Caco-2 (cell line): ENCODE data around the gene PXMP4. TPM values are rescaled to one million over a fixed set of nuclear protein-coding genes. Genes with fewer than 3 reads are reported as not detected.
A peak's percentile ranks its signal among the peaks of the same experiment; 100 is the strongest.

ENCODE experiments used
- BruUV-seq: library from RNA; stranded (reverse); fragments of 400-500 nt; replicated peaks from 2 replicates; lab custom pipeline; 2021; lab: Mats Ljungman, UMichigan
- CTCF ChIA-PET: fragments of 300-600 bp; sonication (Branson Sonifier 250); formaldehyde crosslinking; loops from one replicate; lab custom pipeline; 2022; ENCODE audit warnings: antibody characterized with exemption; lab: Charles Lee
- POLR2A ChIA-PET: fragments of 300-600 bp; sonication (Branson Sonifier 250); formaldehyde crosslinking; loops from one replicate; lab custom pipeline; 2022; ENCODE audit warnings: antibody characterized with exemption; lab: Charles Lee
- DNase-seq, 2 experiments: peaks; one replicate each; pipeline versions ENCODE4 v3.0.0 to v3.0.0-alpha.2; 2020 to 2022
- H3K27me3 ChIP-seq: replicated peaks from 2 replicates; pipeline ENCODE4 v1.6.0; 2011; ENCODE audit warnings: low read length; ENCODE audit not compliant: control insufficient read depth, insufficient read depth
- H3K36me3 ChIP-seq: 2 replicates; pipeline ENCODE4 v1.5.1; 2011; ENCODE audit warnings: low read length; ENCODE audit not compliant: control insufficient read depth, insufficient read depth
- H3K4me1 ChIP-seq: fragments of 250-450 bp; sonication (Bioruptor Pico); 2 replicates; pipeline ENCODE4 v1.5.1; 2020; ENCODE audit warnings: mild to moderate bottlenecking
- H3K4me3 ChIP-seq: 2 replicates; pipeline ENCODE4 v1.5.1; 2011; ENCODE audit warnings: low read depth, mild to moderate bottlenecking, control low read depth, low read length
- H3K9me3 ChIP-seq: fragments of 250-450 bp; sonication (Bioruptor Pico); 2 replicates; pipeline ENCODE4 v1.5.1; 2020; ENCODE audit warnings: mild to moderate bottlenecking, moderate library complexity
- H3K27ac Mint-ChIP-seq: one replicate; pipeline ENCODE4 v1.8.0; 2022; ENCODE audit warnings: mixed read lengths; ENCODE audit not compliant: unreplicated experiment
- H3K27me3 Mint-ChIP-seq: one replicate; pipeline ENCODE4 v1.8.0; 2022; ENCODE audit warnings: mixed read lengths; ENCODE audit not compliant: insufficient read depth, unreplicated experiment
- H3K36me3 Mint-ChIP-seq: one replicate; pipeline ENCODE4 v1.8.0; 2022; ENCODE audit warnings: mild to moderate bottlenecking, mixed read lengths; ENCODE audit not compliant: insufficient read depth, unreplicated experiment
- H3K4me1 Mint-ChIP-seq: one replicate; pipeline ENCODE4 v1.8.0; 2022; ENCODE audit warnings: low read depth, mixed read lengths; ENCODE audit not compliant: unreplicated experiment
- H3K4me3 Mint-ChIP-seq: one replicate; pipeline ENCODE4 v1.8.0; 2022; ENCODE audit warnings: mild to moderate bottlenecking, moderate library complexity, mixed read lengths; ENCODE audit not compliant: unreplicated experiment
- H3K9me3 Mint-ChIP-seq: one replicate; pipeline ENCODE4 v1.8.0; 2022; ENCODE audit warnings: mixed read lengths; ENCODE audit not compliant: unreplicated experiment
- CTCF ChIP-seq, 2 experiments: fragments of 200-600 bp in 1 of 2; IDR thresholded peaks; 1 replicate in 1 of 2; 2 replicates in 1 of 2; pipeline versions ENCODE4 v1.5.1 to v1.8.0; 2011 to 2022; ENCODE audit warnings: antibody characterized with exemption in 1 of 2, control low read depth in 1 of 2, inconsistent platforms in 1 of 2, low read depth in 1 of 2, low read length in 1 of 2, mild to moderate bottlenecking in 1 of 2, moderate library complexity in 1 of 2; ENCODE audit not compliant: insufficient read depth in 1 of 2, severe bottlenecking in 1 of 2, unreplicated experiment in 1 of 2
- intact Hi-C: fragments of 100-400 bp; cut with micrococcal nuclease; formaldehyde crosslinking; loops from one replicate; pipeline ENCODE4 v1.10.0; 2022; ENCODE audit not compliant: unreplicated experiment
- total RNA-seq: library from RNA; stranded (reverse); gene quantifications from 2 replicates; pipeline ENCODE4 v1.2.3, GENCODE V29; 2022

PXMP4 gene
- total RNA-seq, 1 experiment from 2014 or later, result 39.5 TPM

DNA sequence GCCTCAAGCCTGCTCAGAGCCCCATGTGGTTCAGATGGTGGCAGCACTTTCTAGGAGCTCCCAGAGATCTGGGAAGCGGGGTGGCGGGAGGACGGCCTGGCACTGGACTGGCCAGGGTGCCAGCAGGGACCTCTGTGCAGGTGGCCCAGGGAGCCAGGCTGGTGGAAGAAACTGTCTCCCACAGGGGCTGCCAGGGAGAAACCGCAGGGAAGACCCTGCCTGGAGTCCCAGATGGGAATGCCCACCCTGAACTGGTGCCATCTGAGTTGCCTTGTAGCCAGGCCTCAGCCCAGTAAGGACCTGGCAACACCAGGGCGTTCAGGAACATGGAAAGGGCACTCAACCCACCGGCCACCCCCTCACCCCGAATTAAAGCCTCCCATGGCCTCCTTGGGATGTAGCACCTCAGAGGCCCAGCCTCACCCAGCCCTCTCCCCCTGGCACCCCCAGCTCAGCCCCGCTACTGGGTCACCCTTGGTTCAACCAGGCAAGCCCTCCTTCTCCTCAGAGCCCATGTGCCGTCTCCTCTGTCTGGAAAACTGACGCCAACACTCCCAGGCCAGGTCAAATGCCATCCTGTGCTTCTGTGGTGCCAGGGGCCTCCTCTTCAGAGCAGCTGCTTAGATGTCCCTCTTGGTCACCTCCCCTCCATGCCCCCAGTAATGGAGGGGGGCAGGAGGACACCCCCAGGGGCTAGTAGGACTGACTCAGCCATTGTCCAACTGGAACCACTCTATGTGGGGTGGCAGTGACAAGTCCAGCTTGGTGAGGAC is 63.9 kb downstream of the PXMP4 start:
- no peak for TF ChIP-seq CTCF (IDR thresholded peaks at IDR 0.05; ENCODE audit: insufficient read depth in 1 of 2, low read depth in 1 of 2, low read length in 1 of 2, severe bottlenecking in 1 of 2, unreplicated experiment in 1 of 2)
- POLR2A ChIA-PET, result interaction anchor here (1.1 kb wide), 1 partner anchor 10 kb away, joined by 4 read pairs; no protein-coding TSS in a partner anchor
- H3K36me3 ChIP-seq, result 0 out of 2 replicates have a peak, but pooled peaks cover 1% of the 10 kb centered on the region
- Mint-ChIP-seq H3K27me3 (no peaks in the 10 kb centered on the region), H3K4me3 (no peak overlapping the region), H3K36me3 (peaks cover 84% of the 10 kb centered on the region), H3K27ac (no peak overlapping the region), H3K4me1 (peaks cover 25% of the 10 kb centered on the region), H3K9me3 (no peaks in the 10 kb centered on the region)
- H3K4me3 ChIP-seq, result no peak overlapping the region
- peaks cover 27% of the 10 kb centered on the region for H3K4me1 ChIP-seq
- CTCF ChIA-PET, result interaction anchor here (5.2 to 6.5 kb wide), 2 partner anchors 10 to 199 kb away, joined by 72 to 127 read pairs; partner anchors contain the start of gene ACTL10
- no peak for DNase-seq
- H3K27me3 ChIP-seq, result no peaks in the 10 kb centered on the region
- intact Hi-C loops, result no loop called here
- H3K9me3 ChIP-seq, result no peaks in the 10 kb centered on the region
- BruUV-seq, result no TSS peak

- POLR2A ChIA-PET, result interaction anchor here (1.9 to 2.8 kb wide), 3 partner anchors 8 to 166 kb away, joined by 7 to 28 read pairs (median 26); partner anchors contain the start of genes ACTL10 and CBFA2T2
- intact Hi-C loops, result no loop called here
These were observed 64.9 kb downstream of the PXMP4 start for GRCh38 chr20:33655164-33655563.

More at GRCh38 chr20:33655164-33655563, 64.9 kb downstream of the PXMP4 start:
- Mint-ChIP-seq H3K27me3 (no peaks in the 10 kb centered on the region), H3K4me3 (no peak overlapping the region), H3K9me3 (no peaks in the 10 kb centered on the region), H3K4me1 (peaks cover 25% of the 10 kb centered on the region), H3K27ac (peak overlapping the region; percentile 66), H3K36me3 (peaks cover 81% of the 10 kb centered on the region)
- Histone ChIP-seq H3K27me3 (no peaks in the 10 kb centered on the region), H3K9me3 (no peaks in the 10 kb centered on the region), H3K4me1 (peaks cover 27% of the 10 kb centered on the region), H3K36me3 (0 out of 2 replicates have a peak, but pooled peaks cover 1% of the 10 kb centered on the region), H3K4me3 (no peak overlapping the region)
- DNase-seq, result no peak
- no peak for TF ChIP-seq CTCF (IDR thresholded peaks at IDR 0.05; ENCODE audit: insufficient read depth in 1 of 2, low read depth in 1 of 2, low read length in 1 of 2, severe bottlenecking in 1 of 2, unreplicated experiment in 1 of 2)
- CTCF ChIA-PET, result interaction anchor here (5.2 to 6.5 kb wide), 2 partner anchors 11 to 198 kb away, joined by 72 to 127 read pairs; partner anchors contain the start of gene ACTL10
- TSS peak; percentile 0 for BruUV-seq
